A549 treated with RU486 at 1 μM for 4 hours (cell line): ENCODE data around the gene RAB36. TPM values are rescaled to one million over a fixed set of nuclear protein-coding genes. Genes with fewer than 3 reads are reported as not detected.

Source experiments
- total RNA-seq: library from RNA; stranded (reverse); fragments of 200-300 nt; extraction: Qiagen RNA extraction; gene quantifications from 5 replicates; pipeline ENCODE4 v1.2.3, GENCODE V29; 2022; ENCODE audit warnings: low read depth

RAB36 gene, protein sequence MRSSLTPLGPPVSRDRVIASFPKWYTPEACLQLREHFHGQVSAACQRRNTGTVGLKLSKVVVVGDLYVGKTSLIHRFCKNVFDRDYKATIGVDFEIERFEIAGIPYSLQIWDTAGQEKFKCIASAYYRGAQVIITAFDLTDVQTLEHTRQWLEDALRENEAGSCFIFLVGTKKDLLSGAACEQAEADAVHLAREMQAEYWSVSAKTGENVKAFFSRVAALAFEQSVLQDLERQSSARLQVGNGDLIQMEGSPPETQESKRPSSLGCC
- total RNA-seq, result 6.7 to 8.1 TPM (median 8.0 TPM) in 5 replicates

DNA sequence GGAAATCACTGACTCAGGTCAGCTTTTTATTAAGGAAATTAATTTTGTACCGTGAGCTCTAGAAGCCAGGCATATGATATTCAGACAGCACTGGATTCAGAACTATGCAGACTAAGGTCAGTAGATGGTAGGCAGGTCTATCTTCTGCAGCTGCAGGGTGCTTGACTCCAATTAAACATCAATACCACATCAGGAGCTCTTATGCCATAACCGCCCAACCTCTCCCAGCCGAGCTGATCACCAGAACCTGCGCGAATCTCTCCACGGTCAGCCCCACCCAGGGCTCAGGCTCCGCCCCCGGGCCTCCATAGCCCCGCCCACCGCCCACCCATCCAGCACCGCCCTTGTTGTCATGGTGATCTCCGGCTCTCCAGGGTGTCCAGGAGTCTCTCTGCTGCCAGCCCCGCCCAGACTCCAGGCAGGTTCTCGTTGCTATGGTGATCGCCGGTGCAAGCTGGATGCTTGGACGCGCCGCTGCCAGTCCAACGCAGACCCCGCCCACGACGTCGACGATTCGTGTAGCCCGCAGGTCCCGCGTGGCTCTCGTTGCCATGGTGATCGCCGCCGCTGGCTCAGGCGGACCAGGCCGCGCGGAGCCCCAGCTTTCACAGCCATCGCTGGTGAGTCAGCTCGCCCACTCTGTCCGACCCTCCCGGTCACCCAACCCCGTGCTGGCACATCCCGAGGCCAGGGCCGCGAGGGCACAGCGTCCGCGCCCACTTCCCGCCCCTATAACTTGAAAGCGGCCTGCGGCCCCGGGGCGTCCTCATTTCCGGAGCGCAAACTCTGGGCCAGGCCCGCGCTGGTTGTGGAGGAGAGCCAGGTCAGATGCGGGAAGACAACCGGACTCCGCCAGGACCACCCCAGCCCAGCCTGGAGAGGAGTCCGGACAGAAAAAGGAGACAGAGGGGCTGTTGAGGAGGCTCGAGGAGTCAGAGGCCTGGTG is at the start of gene RAB36:
Gene RAB36, plus strand, starts transcription at position 546 of the 946 bp plus-strand sequence. CDS start 1,140 bp downstream, outside the sequence.

DNA sequence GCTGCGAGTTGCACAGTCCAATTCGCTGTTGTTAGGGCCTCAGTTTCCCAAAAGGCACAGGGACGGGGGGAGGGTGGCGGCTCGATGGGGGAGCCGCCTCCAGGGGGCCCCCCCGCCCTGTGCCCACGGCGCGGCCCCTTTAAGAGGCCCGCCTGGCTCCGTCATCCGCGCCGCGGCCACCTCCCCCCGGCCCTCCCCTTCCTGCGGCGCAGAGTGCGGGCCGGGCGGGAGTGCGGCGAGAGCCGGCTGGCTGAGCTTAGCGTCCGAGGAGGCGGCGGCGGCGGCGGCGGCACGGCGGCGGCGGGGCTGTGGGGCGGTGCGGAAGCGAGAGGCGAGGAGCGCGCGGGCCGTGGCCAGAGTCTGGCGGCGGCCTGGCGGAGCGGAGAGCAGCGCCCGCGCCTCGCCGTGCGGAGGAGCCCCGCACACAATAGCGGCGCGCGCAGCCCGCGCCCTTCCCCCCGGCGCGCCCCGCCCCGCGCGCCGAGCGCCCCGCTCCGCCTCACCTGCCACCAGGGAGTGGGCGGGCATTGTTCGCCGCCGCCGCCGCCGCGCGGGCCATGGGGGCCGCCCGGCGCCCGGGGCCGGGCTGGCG is 35.1 kb downstream of the RAB36 start, which contains the start of gene BCR:
Gene BCR, plus strand, starts transcription at position 209 of the 592 bp plus-strand sequence. CDS start 452 bp downstream, outside the sequence.

Other genes with a start within 250 kb of the RAB36 start
- 2.2 to 3.2 TPM (median 2.5 TPM) in 5 replicates for gene GNAZ, start 75.0 kb upstream of the RAB36 start, total RNA-seq
- gene RSPH14, start 3.5 kb upstream of the RAB36 start, total RNA-seq, result 1.3 to 2.3 TPM (median 1.5 TPM) in 5 replicates
- gene BCR, start 35.0 kb downstream of the RAB36 start, total RNA-seq, result 10.7 to 16.8 TPM (median 14.2 TPM) in 5 replicates